ENCODE results near the gene BAZ1A.

BAZ1A gene

DNA sequence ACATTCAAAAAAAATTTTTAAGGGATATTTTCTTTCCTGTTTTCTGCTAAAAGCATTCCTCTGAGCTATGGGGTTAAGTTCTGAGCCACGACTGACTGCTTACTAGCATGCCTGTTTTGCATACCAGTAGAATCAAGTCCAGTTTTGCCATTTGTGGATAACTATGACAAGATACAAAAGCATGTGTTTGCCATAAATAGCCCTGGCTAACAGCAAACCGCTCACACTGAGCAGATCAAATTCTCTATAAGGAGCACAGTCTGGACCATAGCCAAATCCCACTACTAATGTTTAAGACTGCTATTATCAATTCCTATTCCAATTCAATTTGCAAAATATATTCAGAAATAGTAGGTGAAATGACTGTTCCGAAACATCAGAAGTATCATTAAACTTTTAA, 164.0 kb downstream of the BAZ1A start:
- H3K79me2 ChIP-seq (ENCODE audit: control insufficient read depth, insufficient read depth, low read length, unreplicated experiment), result peaks cover 25% of the 10 kb centered on the region
- no peak overlapping the region for H2AFZ ChIP-seq (ENCODE audit: low read length, unreplicated experiment)
- peaks cover 45% of the 10 kb centered on the region for H3K4me1 ChIP-seq (ENCODE audit: control insufficient read depth, insufficient read depth, low read length, unreplicated experiment)
- peak overlapping the region; percentile 93 for H3K4me3 ChIP-seq (ENCODE audit: low read depth, low read length)
- peak overlapping the region; percentile 74 for H3K27ac ChIP-seq (ENCODE audit: low read depth, low read length)
- peaks cover 18% of the 10 kb centered on the region for H3K36me3 ChIP-seq (ENCODE audit: insufficient read depth, low read length)
- H3K27me3 ChIP-seq (ENCODE audit: insufficient read depth, low read length), result no peaks in the 10 kb centered on the region

DNA sequence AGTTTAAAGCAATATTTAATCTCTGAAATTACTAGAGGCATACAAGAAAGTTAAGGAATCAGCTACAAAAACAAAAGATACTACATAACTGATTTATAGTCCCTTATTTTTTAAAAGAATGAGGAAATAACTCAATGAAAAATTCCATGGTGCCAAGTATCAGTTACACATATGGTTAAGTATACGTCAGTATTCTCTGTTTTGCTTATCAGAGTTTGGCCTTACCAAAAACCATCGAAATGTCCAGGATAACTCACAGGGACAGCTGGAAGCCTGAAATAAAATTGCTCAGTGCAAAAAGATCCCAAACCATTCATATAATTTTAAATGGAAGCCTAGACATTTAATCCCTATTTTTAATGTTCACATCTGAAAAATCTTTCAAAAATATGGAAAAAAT, 164.4 kb downstream of the BAZ1A start:
- Histone ChIP-seq H3K4me3 (ENCODE audit: low read depth, low read length) (peak overlapping the region; percentile 93), H2AFZ (ENCODE audit: low read length, unreplicated experiment) (no peak overlapping the region), H3K79me2 (ENCODE audit: control insufficient read depth, insufficient read depth, low read length, unreplicated experiment) (peaks cover 25% of the 10 kb centered on the region), H3K4me1 (ENCODE audit: control insufficient read depth, insufficient read depth, low read length, unreplicated experiment) (peaks cover 43% of the 10 kb centered on the region), H3K27me3 (ENCODE audit: insufficient read depth, low read length) (no peaks in the 10 kb centered on the region), H3K27ac (ENCODE audit: low read depth, low read length) (peak overlapping the region; percentile 74), H3K36me3 (ENCODE audit: insufficient read depth, low read length) (peaks cover 18% of the 10 kb centered on the region)

DNA sequence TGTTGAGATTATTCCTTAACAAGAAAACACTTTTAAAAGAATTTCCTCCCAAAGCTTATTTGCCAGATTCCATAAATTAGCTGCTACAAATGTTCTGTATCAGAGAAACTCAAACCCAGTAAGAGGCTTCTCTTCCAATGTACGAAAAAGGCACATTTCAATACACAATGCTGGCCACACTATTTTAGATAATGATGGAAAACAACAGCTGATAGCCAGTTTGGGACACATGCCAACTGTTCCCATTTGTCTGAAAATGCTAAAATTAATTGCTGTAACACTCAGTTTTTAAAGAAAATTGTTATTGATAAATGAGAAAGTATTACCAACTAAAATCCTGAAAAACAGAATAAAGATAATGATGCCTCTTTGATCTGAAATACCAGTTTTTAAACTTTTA, 165.2 kb downstream of the BAZ1A start:
- Histone ChIP-seq H2AFZ (ENCODE audit: low read length, unreplicated experiment) (no peak overlapping the region), H3K4me3 (ENCODE audit: low read depth, low read length) (no peak overlapping the region), H3K27ac (ENCODE audit: low read depth, low read length) (peak overlapping the region; percentile 74), H3K79me2 (ENCODE audit: control insufficient read depth, insufficient read depth, low read length, unreplicated experiment) (peaks cover 25% of the 10 kb centered on the region), H3K4me1 (ENCODE audit: control insufficient read depth, insufficient read depth, low read length, unreplicated experiment) (peaks cover 40% of the 10 kb centered on the region), H3K27me3 (ENCODE audit: insufficient read depth, low read length) (no peaks in the 10 kb centered on the region), H3K36me3 (ENCODE audit: insufficient read depth, low read length) (peaks cover 18% of the 10 kb centered on the region)

DNA sequence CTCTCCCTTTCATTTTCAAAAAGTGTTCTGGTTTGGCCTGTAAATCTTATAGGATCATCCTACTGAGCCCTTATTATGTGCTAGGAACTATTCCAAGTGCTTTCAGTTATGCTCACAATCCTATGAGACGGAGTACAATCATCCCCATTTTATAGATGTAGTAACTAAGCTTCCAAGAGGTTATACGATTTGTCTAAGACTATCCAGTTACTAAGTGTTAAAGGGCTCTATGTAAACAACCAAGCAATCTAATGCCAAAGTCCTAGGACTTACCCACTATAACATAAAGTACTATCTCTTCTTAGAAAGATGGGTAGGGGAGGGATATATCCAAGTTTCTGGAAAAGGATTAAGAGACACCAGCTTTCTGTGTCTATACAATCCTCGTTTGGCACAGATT, 167.4 kb downstream of the BAZ1A start:
- peaks cover 35% of the 10 kb centered on the region for H3K4me1 ChIP-seq (ENCODE audit: control insufficient read depth, insufficient read depth, low read length, unreplicated experiment)
- peaks cover 12% of the 10 kb centered on the region for H3K79me2 ChIP-seq (ENCODE audit: control insufficient read depth, insufficient read depth, low read length, unreplicated experiment)
- H3K36me3 ChIP-seq (ENCODE audit: insufficient read depth, low read length), result peaks cover 13% of the 10 kb centered on the region
- no peak overlapping the region for H3K27ac ChIP-seq (ENCODE audit: low read depth, low read length)
- no peak overlapping the region for H3K4me3 ChIP-seq (ENCODE audit: low read depth, low read length)
- no peaks in the 10 kb centered on the region for H3K27me3 ChIP-seq (ENCODE audit: insufficient read depth, low read length)
- H2AFZ ChIP-seq (ENCODE audit: low read length, unreplicated experiment), result no peak overlapping the region

All from ACC112 (cell line).